Spinal cord (tissue), 10 donors: ENCODE data around the gene LYPD6. TPM values are rescaled to one million over a fixed set of nuclear protein-coding genes. Genes with fewer than 3 reads are reported as not detected.

ENCODE experiments used
- DNase-seq, 6 donors: peaks; one replicate each; pipeline versions ENCODE4 v3.0.0 to v3.0.0-alpha.2; 2013 to 2015; ENCODE audit warnings: low spot score in 6 of 6, low read depth in 4 of 6
- H3K27ac ChIP-seq: one replicate; pipeline ENCODE4 v1.5.1; 2013; ENCODE audit warnings: low read depth, low read length, control low read depth
- H3K27me3 ChIP-seq: one replicate; pipeline ENCODE4 v1.6.1; 2013; ENCODE audit warnings: low read length; ENCODE audit not compliant: control insufficient read depth, insufficient read depth
- H3K36me3 ChIP-seq: one replicate; pipeline ENCODE4 v1.6.1; 2013; ENCODE audit warnings: low read length; ENCODE audit not compliant: control insufficient read depth, insufficient read depth
- H3K4me1 ChIP-seq: one replicate; pipeline ENCODE4 v1.6.1; 2013; ENCODE audit warnings: low read length; ENCODE audit not compliant: control insufficient read depth, insufficient read depth
- H3K4me3 ChIP-seq: one replicate; pipeline ENCODE4 v1.5.1; 2013; ENCODE audit warnings: low read depth, low read length, control low read depth
- H3K9me3 ChIP-seq: one replicate; pipeline ENCODE4 v1.6.1; 2013; ENCODE audit warnings: low read length; ENCODE audit not compliant: control insufficient read depth, insufficient read depth
- WGBS: methylation state at CpG from one replicate; pipeline ENCODE4 v1.1.5; 2013; ENCODE audit warnings: missing lambda C conversion rate; ENCODE audit not compliant: insufficient coverage; 5-methylcytosine and 5-hydroxymethylcytosine counted together
- polyA plus RNA-seq, 2 donors: library from polyadenylated mRNA; unstranded; fragments of 120-200 nt; gene quantifications; one replicate each; pipeline ENCODE4 v1.2.1, GENCODE V29; 2013; ENCODE audit not compliant: insufficient read length in 2 of 2
- total RNA-seq, 2 donors: library from RNA; depleted of rRNA in 1 of 2; stranded (reverse); fragments of 120-200 nt in 1 of 2; fragments of >200 nt in 1 of 2; gene quantifications; one replicate each; pipeline versions ENCODE4 v1.2.3 to v1.2.4, GENCODE V29; 2013 to 2014
- donor health status: healthy.

Gene LYPD6
- total and polyA plus RNA-seq, 4 donors, result 31.0 to 44.8 (median 39.1) TPM

DNA sequence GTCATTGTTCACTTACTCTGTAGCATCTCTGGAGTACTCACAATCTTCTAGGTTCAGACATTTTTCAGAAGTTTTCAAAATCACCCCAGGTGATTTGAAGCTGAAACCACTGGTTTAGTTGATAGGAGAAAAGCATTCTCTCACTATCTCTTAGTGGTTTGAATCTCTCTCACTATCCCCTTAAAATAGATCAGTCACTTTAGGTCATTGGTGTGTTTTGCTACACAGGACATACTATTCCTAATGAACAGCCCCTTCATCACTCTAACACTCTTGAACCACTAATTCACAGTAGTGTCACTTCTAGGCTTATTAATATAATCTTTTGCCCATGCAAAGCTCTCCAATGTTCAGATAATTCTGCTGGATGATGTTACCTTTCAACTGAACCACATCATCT, 34.5 kb downstream of the LYPD6 start:
- no peak overlapping the region for H3K27ac ChIP-seq

DNA sequence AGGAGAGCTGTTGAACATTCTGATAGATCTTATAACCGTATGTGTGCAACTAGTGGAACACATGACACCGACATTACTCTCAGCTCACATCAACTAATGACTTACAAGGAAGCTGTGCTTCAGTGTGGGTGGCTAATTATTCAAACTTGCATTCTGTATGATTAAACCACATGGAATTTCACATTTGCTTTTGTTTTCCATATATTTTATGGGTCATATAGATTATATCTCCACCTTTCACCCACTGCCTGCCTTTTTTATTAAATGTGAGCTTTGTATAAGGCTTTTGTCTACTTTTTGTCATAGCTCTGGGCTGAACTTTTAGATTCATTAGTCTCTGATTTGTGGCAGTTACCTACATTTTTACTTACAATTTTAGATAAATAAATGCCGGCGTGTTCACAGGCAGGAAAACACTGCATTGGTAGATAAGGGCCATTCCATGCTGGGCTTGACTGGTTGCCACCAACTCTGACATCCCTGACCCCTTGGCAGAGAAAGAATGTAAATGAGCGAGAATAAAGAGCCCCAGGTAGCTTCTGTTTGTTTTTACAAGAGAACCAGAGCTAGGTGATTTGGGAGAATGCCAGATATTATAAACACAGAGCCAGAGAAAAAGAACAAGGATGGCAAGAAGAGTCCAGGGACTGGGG, 35.7 kb downstream of the LYPD6 start:
- no peak overlapping the region for H3K27ac ChIP-seq
- H3K27me3 ChIP-seq, result no peaks in the 10 kb centered on the region
- no peak overlapping the region for H3K4me3 ChIP-seq
- DNase-seq, result no peak
- H3K4me1 ChIP-seq, result no peaks in the 10 kb centered on the region
- no peaks in the 10 kb centered on the region for H3K36me3 ChIP-seq
- no peaks in the 10 kb centered on the region for H3K9me3 ChIP-seq
- WGBS, result 83% methylated on average over 1 of the region's 5 CpGs

More for the DNA sequence above, 34.5 kb downstream of the LYPD6 start:
- Histone ChIP-seq H3K27me3 (no peaks in the 10 kb centered on the region), H3K9me3 (no peaks in the 10 kb centered on the region), H3K4me1 (no peaks in the 10 kb centered on the region), H3K4me3 (no peak overlapping the region), H3K36me3 (no peaks in the 10 kb centered on the region)
- DNase-seq, result no peak

DNA sequence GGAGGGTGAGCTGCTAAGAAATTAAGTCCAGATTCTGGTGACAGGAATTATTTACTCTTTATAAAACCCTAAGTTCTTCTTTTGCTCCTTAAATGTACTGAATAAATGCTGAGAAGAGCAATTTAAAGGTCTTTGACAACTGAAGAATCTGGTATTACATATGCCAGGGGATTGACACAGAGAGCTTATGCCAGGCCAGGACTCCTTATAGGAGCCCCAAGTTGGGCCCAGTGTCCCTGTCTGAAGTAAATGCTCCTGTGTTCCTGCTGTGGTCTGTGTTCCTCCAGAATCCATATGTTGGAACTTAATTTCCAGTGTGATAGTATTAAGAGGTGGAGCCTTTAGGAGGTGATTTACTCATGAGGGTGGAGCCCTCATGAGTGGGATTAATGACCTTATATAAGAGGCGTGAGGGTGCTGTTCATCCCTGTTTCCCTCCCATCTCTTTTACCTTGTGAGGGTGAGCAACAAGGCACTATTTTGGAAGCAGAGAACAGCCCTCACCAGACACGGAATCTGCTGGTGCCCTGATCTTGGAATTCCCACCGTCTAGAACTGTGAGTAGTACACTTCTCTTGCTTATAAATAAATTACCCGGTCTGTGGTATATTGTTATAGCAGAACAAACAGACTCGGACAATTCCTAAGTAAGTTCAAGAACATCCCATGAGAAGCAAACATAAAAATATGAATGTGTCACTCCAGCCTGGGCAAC, 39.8 kb downstream of the LYPD6 start:
- Histone ChIP-seq H3K27me3 (no peaks in the 10 kb centered on the region), H3K9me3 (no peaks in the 10 kb centered on the region), H3K27ac (no peak overlapping the region), H3K4me3 (no peak overlapping the region), H3K4me1 (no peaks in the 10 kb centered on the region), H3K36me3 (no peaks in the 10 kb centered on the region)
- WGBS, result no CpG with 5 or more reads among the region's 5 CpGs
- DNase-seq, result no peak

DNA sequence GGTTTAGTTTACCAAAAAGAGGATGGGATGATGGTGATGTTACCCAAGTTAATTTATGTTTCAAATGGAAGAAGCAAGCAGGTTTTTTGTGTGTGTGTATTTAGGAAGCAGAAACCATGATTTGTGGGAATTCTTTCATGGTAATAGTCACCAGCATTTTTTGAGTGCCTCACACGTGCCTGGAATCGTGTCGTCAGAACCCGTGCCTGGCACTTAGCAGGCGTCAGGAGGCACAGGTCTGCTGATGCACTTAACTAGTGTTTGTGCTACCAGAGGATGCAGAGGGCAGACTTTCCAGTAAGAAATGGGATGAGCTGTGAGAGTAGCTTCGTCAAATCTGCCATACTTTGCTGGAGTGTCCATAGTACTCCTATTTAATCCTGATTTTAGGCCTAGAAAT, 41.1 kb downstream of the LYPD6 start:
- no peak for DNase-seq
- Histone ChIP-seq H3K9me3 (no peaks in the 10 kb centered on the region), H3K27me3 (no peaks in the 10 kb centered on the region), H3K4me1 (peaks cover 4% of the 10 kb centered on the region), H3K27ac (no peak overlapping the region), H3K4me3 (no peak overlapping the region), H3K36me3 (no peaks in the 10 kb centered on the region)
- whole genome bisulfite sequencing, result 97% methylated on average over 5 of the region's 6 CpGs

DNA sequence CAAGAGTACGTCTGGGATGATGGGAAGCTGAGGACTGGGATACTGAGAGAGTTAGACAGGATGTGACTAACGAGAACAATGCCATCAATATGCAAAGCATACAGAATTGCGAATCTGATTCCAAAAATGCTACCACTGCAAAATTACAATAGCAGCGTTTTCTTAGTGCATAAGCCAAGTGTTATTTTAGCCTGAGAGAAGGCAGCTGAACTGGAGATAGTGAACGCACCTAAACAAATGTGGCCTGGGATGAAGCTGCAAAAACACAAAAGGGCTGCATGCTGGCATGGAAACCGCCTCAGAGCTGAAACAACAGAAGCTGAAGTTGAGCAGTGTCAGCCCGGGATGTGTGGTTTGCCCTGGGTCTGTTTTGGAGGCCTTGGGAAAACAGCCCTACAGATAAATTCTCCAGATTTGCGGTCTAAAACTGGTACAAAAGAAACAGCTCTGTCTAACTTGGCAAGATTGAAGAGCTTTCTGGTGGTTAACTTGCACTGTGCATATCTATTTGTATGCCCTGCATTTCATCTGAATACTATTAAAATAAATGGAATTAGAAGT, 45.5 kb downstream of the LYPD6 start:
- Histone ChIP-seq H3K9me3 (no peaks in the 10 kb centered on the region), H3K4me1 (peaks cover 4% of the 10 kb centered on the region), H3K4me3 (no peak overlapping the region), H3K27me3 (no peaks in the 10 kb centered on the region), H3K27ac (peak overlapping the region; percentile 30), H3K36me3 (no peaks in the 10 kb centered on the region)
- 15% methylated on average over 5 of the region's 8 CpGs for WGBS
- peak in 3 of 6 donors; percentile 35 to 81 (median 79) for DNase-seq

DNA sequence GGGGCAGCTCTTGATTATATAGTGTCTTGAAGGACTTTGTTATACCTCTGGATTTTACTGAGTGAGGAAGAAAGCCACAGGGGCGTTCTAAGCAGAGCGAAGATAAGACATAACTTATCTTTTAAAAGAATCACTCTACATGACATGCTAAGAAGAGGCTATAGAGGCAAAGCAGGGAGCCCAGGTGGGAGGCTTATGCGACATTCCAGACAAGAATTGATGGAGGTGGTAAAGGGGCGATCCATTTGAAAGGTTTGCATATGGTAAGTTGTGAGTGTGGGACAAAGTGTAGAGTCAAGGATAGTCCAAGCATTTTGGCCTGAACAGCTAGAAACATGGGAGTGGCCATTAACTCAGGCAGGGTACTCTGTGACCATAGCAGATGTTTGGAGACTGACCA, 49.8 kb downstream of the LYPD6 start:
- Histone ChIP-seq H3K9me3 (no peaks in the 10 kb centered on the region), H3K4me1 (peaks cover 4% of the 10 kb centered on the region), H3K27ac (no peak overlapping the region), H3K36me3 (no peaks in the 10 kb centered on the region), H3K4me3 (no peak overlapping the region), H3K27me3 (no peaks in the 10 kb centered on the region)
- no peak for DNase-seq
- WGBS, result 95% methylated on average over 2 of the region's 4 CpGs

DNA sequence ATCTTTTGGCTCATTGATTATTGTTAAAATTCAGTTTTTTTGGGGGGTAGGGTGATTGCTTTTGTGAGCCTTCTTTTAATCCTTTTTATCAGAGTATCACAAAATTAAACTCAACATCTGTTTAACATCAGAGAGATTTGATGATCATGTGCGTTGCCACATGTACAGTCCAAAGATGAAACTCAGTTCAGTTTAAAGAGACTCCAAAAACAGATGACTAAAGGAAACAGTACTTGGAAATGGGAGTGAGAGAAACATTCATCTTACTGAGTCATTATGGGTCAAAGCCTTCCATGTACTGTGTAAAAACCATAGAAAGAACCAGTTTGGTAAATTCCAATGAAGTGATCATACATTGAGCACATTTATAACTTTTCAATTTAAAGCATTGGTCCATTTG, 53.0 kb downstream of the LYPD6 start:
- DNase-seq, result no peak
- no CpG with 5 or more reads among the region's 1 CpG for WGBS

DNA sequence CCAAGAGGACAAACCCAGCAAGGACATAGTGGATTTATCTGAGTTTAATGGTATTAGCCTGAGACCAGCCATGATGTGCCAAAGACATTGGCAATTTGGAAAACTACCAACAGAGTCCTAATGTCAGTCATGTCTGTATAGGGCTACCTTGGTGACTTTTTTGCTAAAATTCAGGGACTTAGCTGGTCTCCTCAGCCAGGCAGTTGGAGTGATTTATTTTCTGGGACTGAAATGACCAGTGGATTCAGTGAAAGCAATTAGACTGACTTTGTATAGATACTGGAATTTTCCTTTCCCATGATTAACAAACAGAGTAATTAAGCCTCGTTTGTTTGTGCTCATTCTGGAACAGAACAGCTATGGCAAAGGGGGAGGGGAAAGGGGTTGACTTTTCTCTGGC, 55.0 kb downstream of the LYPD6 start:
- 33% methylated on average over 1 of the region's 1 CpG for WGBS
- no peaks in the 10 kb centered on the region for H3K27me3 ChIP-seq
- DNase-seq, result peak in 5 of 6 donors; percentile 49 to 82 (median 57)

More for the DNA sequence above, 53.0 kb downstream of the LYPD6 start:
- H3K4me3 ChIP-seq, result no peak overlapping the region
- H3K36me3 ChIP-seq, result no peaks in the 10 kb centered on the region
- no peaks in the 10 kb centered on the region for H3K27me3 ChIP-seq
- no peak overlapping the region for H3K27ac ChIP-seq
- peaks cover 4% of the 10 kb centered on the region for H3K4me1 ChIP-seq
- no peaks in the 10 kb centered on the region for H3K9me3 ChIP-seq

DNA sequence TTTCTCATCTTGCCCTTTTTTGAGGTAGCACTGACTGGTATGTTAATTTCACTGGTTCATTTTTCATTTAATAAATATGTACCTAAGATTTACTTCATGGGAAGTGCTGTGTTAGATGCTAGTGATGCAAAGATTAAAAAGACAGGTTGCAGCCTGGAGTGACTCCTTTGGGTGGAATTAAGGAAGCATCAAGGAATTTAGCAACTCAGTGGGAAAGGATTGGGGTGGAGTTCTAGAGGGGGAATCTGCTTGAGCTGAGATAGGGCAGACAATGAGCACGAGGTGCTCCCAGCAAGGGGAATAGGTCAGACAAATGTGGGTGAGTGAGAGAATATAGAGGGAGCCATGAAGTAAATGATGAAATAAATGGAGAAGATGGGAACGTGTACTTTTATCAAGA, 57.0 kb downstream of the LYPD6 start:
- Histone ChIP-seq H3K4me3 (no peak overlapping the region), H3K4me1 (peaks cover 4% of the 10 kb centered on the region), H3K27me3 (no peaks in the 10 kb centered on the region), H3K9me3 (no peaks in the 10 kb centered on the region), H3K36me3 (no peaks in the 10 kb centered on the region), H3K27ac (no peak overlapping the region)
- 71% methylated on average over 2 of the region's 2 CpGs for WGBS
- no peak for DNase-seq

More for the DNA sequence above, 55.0 kb downstream of the LYPD6 start:
- no peaks in the 10 kb centered on the region for H3K36me3 ChIP-seq
- no peaks in the 10 kb centered on the region for H3K9me3 ChIP-seq
- H3K4me3 ChIP-seq, result no peak overlapping the region
- no peak overlapping the region for H3K27ac ChIP-seq
- H3K4me1 ChIP-seq, result peaks cover 4% of the 10 kb centered on the region
